Smooth muscle cell (in vitro differentiated cells): ENCODE measurements around the gene EFEMP1. TPM values are rescaled to one million over a fixed set of nuclear protein-coding genes. Genes with fewer than 3 reads are reported as not detected.

Experiments used
- DNase-seq: peaks from one replicate; lab custom pipeline; 2025; ENCODE audit not compliant: unreplicated experiment; lab: John Stamatoyannopoulos, UW
- H2AFZ ChIP-seq: fragments of 200-600 bp; sonication (generic); 2 replicates; pipeline ENCODE4 v1.6.0; 2016; ENCODE audit warnings: antibody characterized with exemption, low read depth, mild to moderate bottlenecking
- H3F3A ChIP-seq: fragments of 200-600 bp; sonication (generic); 2 replicates; pipeline ENCODE4 v1.6.0; 2017; ENCODE audit warnings: antibody characterized with exemption, low read depth
- H3K27ac ChIP-seq: fragments of 200-600 bp; sonication (generic); 2 replicates; pipeline ENCODE4 v1.5.1; 2016; ENCODE audit warnings: low read depth, mild to moderate bottlenecking
- H3K27me3 ChIP-seq: fragments of 200-600 bp; sonication (generic); 2 replicates; pipeline ENCODE4 v1.6.1; 2016; ENCODE audit warnings: low read depth, mild to moderate bottlenecking
- H3K36me3 ChIP-seq: fragments of 200-600 bp; sonication (generic); 2 replicates; pipeline ENCODE4 v1.5.1; 2016; ENCODE audit warnings: low read depth
- H3K4me1 ChIP-seq: fragments of 200-600 bp; sonication (generic); 2 replicates; pipeline ENCODE4 v1.5.1; 2016; ENCODE audit warnings: low read depth
- H3K4me2 ChIP-seq: fragments of 200-600 bp; sonication (generic); 2 replicates; pipeline ENCODE4 v1.6.0; 2016; ENCODE audit warnings: mild to moderate bottlenecking
- H3K4me3 ChIP-seq: fragments of 200-600 bp; sonication (generic); 2 replicates; pipeline ENCODE4 v1.5.1; 2016; ENCODE audit warnings: mild to moderate bottlenecking
- H3K79me2 ChIP-seq: fragments of 200-600 bp; sonication (generic); 2 replicates; pipeline ENCODE4 v1.6.0; 2016; ENCODE audit warnings: low read depth, mild to moderate bottlenecking
- H3K9ac ChIP-seq: fragments of 200-600 bp; sonication (generic); 2 replicates; pipeline ENCODE4 v1.6.0; 2016; ENCODE audit warnings: low read depth
- H3K9me3 ChIP-seq: fragments of 200-600 bp; sonication (generic); replicated peaks from 2 replicates; pipeline ENCODE4 v1.5.1; 2016; ENCODE audit warnings: low read depth
- H4K20me1 ChIP-seq: fragments of 200-600 bp; sonication (generic); 2 replicates; pipeline ENCODE4 v1.6.0; 2016; ENCODE audit warnings: low read depth
- CTCF ChIP-seq: fragments of 200-600 bp; sonication (generic); IDR thresholded peaks from 2 replicates; pipeline ENCODE4 v1.5.1; 2017; ENCODE audit warnings: borderline replicate concordance, mild to moderate bottlenecking, antibody characterized with exemption; ENCODE audit not compliant: insufficient read depth, poor library complexity, severe bottlenecking
- WGBS: methylation state at CpG from one replicate; pipeline ENCODE4 v1.1.7; 2016; ENCODE audit warnings: low lambda C conversion rate; 5-methylcytosine and 5-hydroxymethylcytosine counted together
- polyA plus RNA-seq: library from polyadenylated mRNA; unstranded; fragments of >200 nt; fragmentation: Nextera tagmentation; extraction: Ambion mirVana; gene quantifications from 2 replicates; pipeline ENCODE4 v1.2.1, GENCODE V29; 2016
- total RNA-seq: library from RNA; depleted of rRNA; stranded (reverse); fragments of >200 nt; gene quantifications from 2 replicates; pipeline ENCODE4 v1.2.3, GENCODE V29; 2014

EFEMP1 gene
- total and polyA plus RNA-seq, 2 experiments from 2014 or later: 19.2 to 28.3 TPM

DNA sequence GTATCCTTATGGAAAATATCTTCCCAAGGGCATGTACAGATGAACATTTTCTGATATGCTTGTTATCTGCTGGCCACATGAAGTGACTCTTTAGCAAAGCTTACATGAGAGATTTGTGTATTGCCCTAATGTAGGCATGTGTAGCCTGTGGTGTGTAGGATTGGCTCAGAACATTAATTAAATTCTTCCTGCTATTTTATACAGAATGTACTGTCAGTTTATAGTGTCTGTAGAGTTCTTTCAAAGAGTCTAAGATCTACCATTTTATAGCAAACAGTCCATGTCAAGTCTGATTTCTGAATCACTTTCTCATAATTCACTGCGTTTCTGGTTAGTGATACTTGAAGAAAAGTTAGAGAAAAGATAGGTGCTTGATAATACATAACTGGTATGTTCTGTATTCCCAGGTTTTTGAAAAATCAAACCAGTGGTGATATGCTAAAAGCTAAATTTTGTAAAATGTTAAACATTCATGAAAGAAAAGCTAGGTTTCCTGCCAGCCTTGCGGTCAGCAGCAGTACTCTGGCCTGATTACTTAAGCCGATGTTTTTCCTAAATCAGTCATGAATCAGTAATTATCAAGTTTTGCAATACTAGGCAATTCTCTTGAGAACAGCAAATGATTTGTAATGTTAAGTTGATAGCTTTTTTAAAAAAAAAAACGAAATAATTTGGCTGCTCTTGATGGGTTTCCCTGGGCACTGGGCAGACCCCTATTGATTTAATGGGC lies 30.9 kb upstream of the EFEMP1 start:
- no peak overlapping the region for H3K4me3 ChIP-seq
- no peak for TF ChIP-seq CTCF
- DNase-seq: no peak
- no peaks in the 10 kb centered on the region for H3K79me2 ChIP-seq
- no peaks in the 10 kb centered on the region for H3K36me3 ChIP-seq
- H3K9ac ChIP-seq: no peak overlapping the region
- no peaks in the 10 kb centered on the region for H3K4me1 ChIP-seq
- no peaks in the 10 kb centered on the region for H3K9me3 ChIP-seq
- 68% methylated on average over 4 of the region's 4 CpGs for WGBS
- peak overlapping the region; percentile 12 for H3K4me2 ChIP-seq
- peaks cover 10% of the 10 kb centered on the region for H3K27me3 ChIP-seq
- no peak overlapping the region for H3K27ac ChIP-seq
- H3F3A ChIP-seq: no peaks in the 10 kb centered on the region
- H4K20me1 ChIP-seq: no peaks in the 10 kb centered on the region
- no peak overlapping the region for H2AFZ ChIP-seq

- WGBS: 82% methylated on average over 4 of the region's 4 CpGs
- no peak overlapping the region for H3K4me3 ChIP-seq
- no peaks in the 10 kb centered on the region for H3K36me3 ChIP-seq
- no peaks in the 10 kb centered on the region for H3K79me2 ChIP-seq
- no peak for DNase-seq
- H3K4me2 ChIP-seq: no peak overlapping the region
- H3F3A ChIP-seq: no peaks in the 10 kb centered on the region
- H3K27me3 ChIP-seq: peaks cover 10% of the 10 kb centered on the region
- H2AFZ ChIP-seq: no peak overlapping the region
- no peak overlapping the region for H3K27ac ChIP-seq
- TF ChIP-seq CTCF: no peak
- no peaks in the 10 kb centered on the region for H3K9me3 ChIP-seq
- H4K20me1 ChIP-seq: no peaks in the 10 kb centered on the region
- H3K4me1 ChIP-seq: no peaks in the 10 kb centered on the region
- H3K9ac ChIP-seq: no peak overlapping the region
Measured at GRCh38 chr2:55952415-55952814, 28.8 kb upstream of the EFEMP1 start.

- no peaks in the 10 kb centered on the region for H4K20me1 ChIP-seq
- H3K27ac ChIP-seq: no peak overlapping the region
- H3K79me2 ChIP-seq: no peaks in the 10 kb centered on the region
- no peaks in the 10 kb centered on the region for H3K36me3 ChIP-seq
- no peaks in the 10 kb centered on the region for H3K9me3 ChIP-seq
- no peaks in the 10 kb centered on the region for H3F3A ChIP-seq
- H3K4me1 ChIP-seq: no peaks in the 10 kb centered on the region
- TF ChIP-seq CTCF: no peak
- H3K27me3 ChIP-seq: peaks cover 10% of the 10 kb centered on the region
- H3K4me2 ChIP-seq: no peak overlapping the region
- 96% methylated on average over 5 of the region's 5 CpGs for WGBS
- no peak for DNase-seq
- H3K4me3 ChIP-seq: no peak overlapping the region
- no peak overlapping the region for H2AFZ ChIP-seq
- H3K9ac ChIP-seq: no peak overlapping the region
Measured at GRCh38 chr2:55951533-55951932, 28.0 kb upstream of the EFEMP1 start.

DNA sequence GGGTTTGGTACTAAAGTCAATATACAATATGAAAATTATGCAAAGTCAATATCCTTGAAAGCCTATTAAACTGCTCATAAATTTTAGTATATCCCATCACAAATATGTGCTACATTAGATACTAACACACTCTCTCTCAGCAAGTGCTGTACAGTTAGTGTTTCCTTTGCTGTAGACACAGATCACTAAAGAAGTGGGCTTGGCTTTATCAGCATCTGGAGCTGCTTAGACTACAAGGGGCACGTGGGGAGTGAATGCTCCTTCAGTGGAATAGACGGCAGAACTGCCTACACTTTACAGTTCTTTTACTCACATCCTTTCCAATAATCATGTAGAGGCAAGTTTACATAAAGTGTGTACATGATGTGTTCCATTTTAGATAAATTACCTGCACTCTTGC lies 26.0 kb upstream of the EFEMP1 start:
- no peaks in the 10 kb centered on the region for H3K9me3 ChIP-seq
- H4K20me1 ChIP-seq: no peaks in the 10 kb centered on the region
- no peaks in the 10 kb centered on the region for H3K4me1 ChIP-seq
- 24% methylated on average over 2 of the region's 2 CpGs for WGBS
- H3K4me2 ChIP-seq: no peak overlapping the region
- H3F3A ChIP-seq: no peaks in the 10 kb centered on the region
- no peak overlapping the region for H2AFZ ChIP-seq
- no peak overlapping the region for H3K27ac ChIP-seq
- no peak for DNase-seq
- H3K27me3 ChIP-seq: peaks cover 10% of the 10 kb centered on the region
- no peak overlapping the region for H3K9ac ChIP-seq
- no peaks in the 10 kb centered on the region for H3K36me3 ChIP-seq
- no peak overlapping the region for H3K4me3 ChIP-seq
- TF ChIP-seq CTCF: no peak
- no peaks in the 10 kb centered on the region for H3K79me2 ChIP-seq
